D721Med (cell line): ENCODE measurements around the gene ALDH3A2.

Experiments used
- DNase-seq: peaks from one replicate; pipeline ENCODE4 v3.0.0; 2011; ENCODE audit warnings: low spot score; ENCODE audit not compliant: insufficient read length
- FAIRE-seq: peaks from 2 replicates; lab custom pipeline; 2011; peaks lifted over from hg19 to GRCh38; lab: Jason Lieb, UNC
- CTCF ChIP-seq: IDR thresholded peaks from 2 replicates; pipeline ENCODE4 v1.5.1; 2012; ENCODE audit warnings: mild to moderate bottlenecking, control low read depth; ENCODE audit not compliant: insufficient read depth; ENCODE audit errors: missing control alignments

ALDH3A2 gene

GRCh38 chr17:19650826-19651225 lies 2.3 kb downstream of the ALDH3A2 start:
- FAIRE-seq: no peak
- no peak for DNase-seq

GRCh38 chr17:19651451-19652238 lies 3.1 kb downstream of the ALDH3A2 start:
- DNase-seq (no peak), FAIRE-seq (no peak)
- TF ChIP-seq CTCF: no peak

More at GRCh38 chr17:19650826-19651225, 2.3 kb downstream of the ALDH3A2 start:
- no peak for TF ChIP-seq CTCF

GRCh38 chr17:19652595-19652994 lies 4.0 kb downstream of the ALDH3A2 start:
- DNase-seq: no peak
- TF ChIP-seq CTCF: no peak
- FAIRE-seq: no peak

- TF ChIP-seq CTCF: no peak
- DNase-seq (no peak), FAIRE-seq (no peak)
These were observed 5.9 kb downstream of the ALDH3A2 start for GRCh38 chr17:19654342-19654886.

GRCh38 chr17:19654896-19655295 lies 6.3 kb downstream of the ALDH3A2 start:
- FAIRE-seq (no peak), DNase-seq (no peak)
- TF ChIP-seq CTCF: no peak

- no peak for FAIRE-seq
These were observed 7.8 kb downstream of the ALDH3A2 start for GRCh38 chr17:19656336-19656735.

More at GRCh38 chr17:19656336-19656735, 7.8 kb downstream of the ALDH3A2 start:
- TF ChIP-seq CTCF: no peak
- DNase-seq: no peak
